DMS79 treated with DMSO at 0.1 percent for 48 hours (cell line): Measurements from ENCODE around the gene MT1X.

Source experiments
- DNase-seq: peaks from one replicate; lab custom pipeline; 2025; lab: John Stamatoyannopoulos, UW

The MT1X gene

GRCh38 chr16:56710181-56710737 lies 28.0 kb downstream of the MT1X start:
- no peak for DNase-seq

DNA sequence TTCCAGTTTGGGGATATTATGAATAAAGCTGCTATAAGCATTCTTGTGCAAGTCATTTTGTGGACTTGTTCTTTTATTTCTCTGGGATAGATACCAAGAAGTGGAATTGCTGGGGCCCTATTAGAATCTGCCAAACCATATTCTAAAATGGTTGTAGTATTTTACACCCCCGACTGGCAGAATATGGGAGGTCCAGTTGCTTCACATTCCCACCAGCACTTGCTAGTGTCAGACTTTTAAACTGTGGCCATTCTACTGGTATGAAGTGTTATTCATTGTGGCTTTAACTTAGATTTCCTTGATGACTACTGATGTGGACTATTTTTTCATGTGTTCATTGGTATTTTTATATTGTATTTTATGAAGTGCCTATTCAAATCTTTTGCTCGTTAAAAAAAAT lies 29.6 kb downstream of the MT1X start:
- no peak for DNase-seq

- DNase-seq, result no peak
Measured at GRCh38 chr16:56713794-56714193, 31.5 kb downstream of the MT1X start.

DNA sequence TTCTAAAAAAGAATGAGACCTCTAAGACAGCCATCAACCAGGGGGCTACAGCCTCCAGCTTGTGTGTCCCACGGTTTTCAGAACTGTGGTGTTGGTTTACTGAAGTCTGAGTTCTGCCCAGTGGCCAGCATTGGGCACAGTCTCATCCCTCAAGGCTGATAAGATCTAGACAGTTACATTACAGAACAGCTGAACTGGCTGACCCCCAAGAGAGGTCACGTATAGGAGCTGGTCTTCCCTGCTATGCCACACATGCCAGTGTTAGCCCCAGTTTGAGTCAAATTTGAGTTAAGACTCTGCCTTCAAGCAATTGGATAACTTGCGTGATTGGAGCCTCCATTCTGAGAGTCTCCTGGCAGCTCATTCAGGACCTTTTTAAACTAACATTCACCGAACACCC lies 32.9 kb downstream of the MT1X start:
- DNase-seq, result no peak

GRCh38 chr16:56716761-56717160 lies 34.5 kb downstream of the MT1X start:
- peak; percentile 43 for DNase-seq

GRCh38 chr16:56717532-56717931 lies 35.3 kb downstream of the MT1X start:
- peak; percentile 2 for DNase-seq

DNA sequence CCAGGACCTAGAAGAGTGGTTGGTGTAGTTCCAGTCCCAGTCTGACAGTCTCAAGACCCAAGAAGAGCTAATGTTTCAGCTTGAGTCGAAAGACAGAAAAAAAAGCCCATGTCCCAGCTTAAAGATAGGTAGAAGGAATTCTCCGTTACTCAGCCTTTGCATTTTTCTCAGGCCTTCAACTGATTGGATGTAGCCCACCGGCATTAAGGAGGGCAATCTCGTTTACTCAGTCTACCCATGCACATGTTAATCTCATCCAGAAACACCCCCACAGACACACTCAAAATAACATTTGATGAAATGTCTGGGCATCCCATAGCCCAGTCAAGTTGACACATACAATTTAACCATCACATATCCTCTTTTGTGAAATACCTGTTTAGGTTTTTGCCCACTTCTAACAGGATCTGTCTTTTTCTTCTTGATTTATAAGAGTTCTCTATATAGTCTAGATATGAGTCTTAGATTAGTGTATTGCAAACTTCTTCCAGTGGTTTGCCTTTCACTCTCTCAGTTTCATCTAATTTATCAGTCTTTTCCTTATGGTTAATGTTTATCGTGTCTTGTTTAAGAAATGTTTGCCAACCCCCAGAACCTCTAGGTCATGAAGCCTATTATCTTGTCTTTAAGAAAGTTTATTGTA lies 40.1 kb downstream of the MT1X start:
- no peak for DNase-seq

DNA sequence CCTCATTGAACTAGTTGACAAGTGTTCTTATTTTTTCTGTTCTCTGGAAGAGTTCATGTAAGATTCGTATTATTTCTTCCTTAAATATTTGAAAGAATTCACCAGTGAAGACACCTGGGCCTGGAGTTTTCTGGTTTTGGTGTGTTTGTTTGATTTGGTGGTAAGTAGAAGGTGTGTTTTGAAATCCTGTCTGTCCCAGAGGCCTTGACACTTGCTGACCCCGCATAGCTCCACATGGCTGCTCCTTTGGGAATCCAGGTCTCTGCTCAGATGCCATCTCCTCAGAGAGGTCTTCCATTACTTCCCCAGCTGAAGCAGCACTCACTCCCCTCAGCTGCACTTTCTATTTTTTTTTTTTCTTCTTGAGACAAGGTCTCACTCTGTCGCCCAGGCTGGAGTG lies 41.9 kb downstream of the MT1X start:
- no peak for DNase-seq

- DNase-seq, result no peak
Measured at GRCh38 chr16:56726283-56726682, 44.0 kb downstream of the MT1X start.

DNA sequence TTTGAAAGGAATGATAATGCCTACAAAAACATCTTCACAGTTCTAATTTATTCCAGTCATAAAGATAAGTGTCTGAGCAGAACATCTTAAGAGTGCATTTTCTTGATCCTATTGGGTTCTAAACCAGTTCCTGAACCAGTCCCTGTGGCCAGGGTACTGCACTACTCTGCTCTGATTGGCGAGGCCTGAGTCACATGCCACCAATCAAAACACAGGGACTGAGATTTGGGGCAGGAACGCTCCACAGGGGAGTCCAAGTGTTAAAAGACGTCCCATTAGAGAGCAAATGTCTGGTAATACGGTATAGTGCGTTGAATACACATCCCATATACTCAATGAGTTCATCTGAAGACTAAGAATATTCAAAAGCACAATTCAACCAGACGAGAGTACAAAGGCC lies 44.7 kb downstream of the MT1X start:
- DNase-seq, result no peak

DNA sequence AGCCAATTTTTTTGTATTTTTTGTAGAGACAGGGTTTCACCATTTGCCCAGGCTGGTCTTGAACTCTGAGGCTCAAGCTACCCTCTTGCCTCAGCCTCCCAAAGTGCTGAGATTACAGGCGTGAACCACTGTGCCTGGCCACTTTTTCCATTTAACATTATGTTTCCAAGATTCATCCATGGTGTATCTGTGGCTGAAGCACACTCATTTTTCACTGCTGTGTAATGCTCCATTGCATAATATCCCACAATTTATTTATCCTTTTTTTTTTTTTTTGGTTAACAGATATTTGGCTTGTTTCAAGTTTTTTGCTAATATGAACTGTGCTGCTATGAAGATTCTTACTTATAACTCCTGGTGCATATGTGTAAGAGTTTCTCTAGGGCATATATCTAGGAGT lies 45.8 kb downstream of the MT1X start:
- no peak for DNase-seq

- DNase-seq, result peak; percentile 15
Measured at GRCh38 chr16:56728980-56729734, 46.9 kb downstream of the MT1X start.

DNA sequence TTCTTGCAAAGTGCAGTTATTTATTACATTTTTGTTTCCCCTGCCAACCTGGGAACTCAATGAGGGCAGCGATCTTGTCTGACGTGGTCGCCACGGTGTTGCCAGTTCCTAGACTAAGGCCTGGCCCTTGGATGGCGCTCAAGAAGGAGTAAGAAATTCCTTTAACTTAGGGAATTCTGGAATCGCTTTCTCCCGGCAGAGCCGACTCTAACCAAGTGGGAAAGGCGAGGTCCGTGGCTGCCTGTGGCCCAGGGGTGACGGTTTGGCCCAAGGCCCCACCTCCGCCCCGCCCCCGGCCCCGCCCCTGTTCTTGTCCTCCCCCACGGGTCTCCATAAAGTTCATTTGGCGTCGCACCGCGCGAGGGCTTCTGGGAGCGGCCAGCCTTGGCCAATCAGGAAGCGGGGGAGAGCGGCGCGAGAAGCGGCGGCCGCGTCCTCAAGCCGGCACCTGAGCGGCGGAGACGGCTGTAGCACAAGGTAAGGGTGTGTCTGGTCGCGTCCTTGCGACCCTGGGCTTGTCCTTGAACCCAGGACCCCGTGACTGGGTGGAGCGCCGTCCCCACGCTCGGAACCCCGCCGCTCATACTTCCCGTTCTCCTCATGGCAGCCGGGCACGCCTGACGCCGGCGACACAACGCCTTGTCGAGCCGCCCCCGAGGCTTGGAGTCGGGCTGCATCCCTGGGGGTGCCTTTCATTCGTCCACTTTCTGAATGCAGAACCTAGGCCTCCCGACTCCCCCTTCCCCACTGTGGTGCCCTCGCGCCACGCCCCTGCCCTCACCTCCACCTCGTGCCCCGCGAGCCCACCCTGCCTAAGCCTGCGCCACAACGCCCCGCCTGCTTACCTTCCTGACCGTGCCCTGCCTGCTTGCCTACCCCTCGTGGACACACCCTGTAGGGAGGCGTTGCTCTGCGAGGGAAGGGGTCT lies 47.7 kb downstream of the MT1X start, which contains the start of gene NUP93:
NUP93 (plus strand) TSS at position 395 of the 928 bp plus-strand sequence. CDS start 18,119 bp downstream, outside the sequence.
- peak; percentile 63 for DNase-seq

- DNase-seq, result no peak
Measured at GRCh38 chr16:56732366-56732765, 50.1 kb downstream of the MT1X start.

DNA sequence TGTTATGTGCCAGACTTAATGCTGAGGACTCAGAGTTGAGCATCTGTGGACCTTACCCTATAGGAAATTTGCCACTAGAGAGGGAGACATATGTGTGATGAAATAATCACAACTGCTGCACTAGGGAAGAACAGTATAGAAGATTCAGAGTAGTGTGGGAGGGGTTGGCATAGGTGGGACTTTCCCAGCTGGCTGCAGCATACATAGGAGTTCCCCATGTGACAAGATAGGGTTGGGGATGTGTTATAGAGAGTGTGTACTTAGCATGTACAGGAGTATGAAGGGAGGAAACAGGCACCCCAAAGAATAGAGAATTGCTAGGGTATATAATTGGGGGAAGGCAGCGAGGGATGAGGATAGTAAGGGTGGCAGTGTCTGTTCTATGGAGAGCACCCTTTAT lies 50.6 kb downstream of the MT1X start:
- DNase-seq, result no peak
